GM18951 (cell line): ENCODE data around the gene ADGRF4.

Source experiments
- POLR2A ChIP-seq: IDR thresholded peaks from 4 replicates; pipeline ENCODE4 v1.6.1; 2011; ENCODE audit warnings: mild to moderate bottlenecking; ENCODE audit not compliant: insufficient read length, insufficient read depth; ENCODE audit errors: extremely low read depth
- in situ Hi-C: fragments of 300-500 bp; cut with MboI; formaldehyde crosslinking; loops from one replicate; pipeline ENCODE4 v1.12.0; 2022; ENCODE audit warnings: low sequenced_read_pairs, mixed read lengths, inconsistent platforms; ENCODE audit not compliant: unreplicated experiment

ADGRF4 gene

GRCh38 chr6:47672816-47673215, 25.6 kb upstream of the ADGRF4 start:
- in situ Hi-C loops = no loop called here
- TF ChIP-seq POLR2A = no peak

- no peak for TF ChIP-seq POLR2A
- in situ Hi-C loops = no loop called here
Measured at GRCh38 chr6:47674673-47675072, 23.7 kb upstream of the ADGRF4 start.

GRCh38 chr6:47677381-47678100, 20.8 kb upstream of the ADGRF4 start:
- TF ChIP-seq POLR2A = no peak
- in situ Hi-C loops = no loop called here

GRCh38 chr6:47678739-47679138, 19.6 kb upstream of the ADGRF4 start:
- in situ Hi-C loops = no loop called here
- no peak for TF ChIP-seq POLR2A

- TF ChIP-seq POLR2A = no peak
- in situ Hi-C loops = no loop called here
Measured at GRCh38 chr6:47679322-47679906, 19.0 kb upstream of the ADGRF4 start.

- TF ChIP-seq POLR2A = no peak
- in situ Hi-C loops = no loop called here
Measured at GRCh38 chr6:47680051-47680450, 18.3 kb upstream of the ADGRF4 start.

GRCh38 chr6:47680724-47681123, 17.7 kb upstream of the ADGRF4 start:
- in situ Hi-C loops = no loop called here
- no peak for TF ChIP-seq POLR2A

- in situ Hi-C loops = no loop called here
- TF ChIP-seq POLR2A = no peak
Measured at GRCh38 chr6:47681201-47681990, 17.0 kb upstream of the ADGRF4 start.

- no peak for TF ChIP-seq POLR2A
- in situ Hi-C loops = no loop called here
Measured at GRCh38 chr6:47686411-47686810, 12.0 kb upstream of the ADGRF4 start.

GRCh38 chr6:47687432-47687831, 10.9 kb upstream of the ADGRF4 start:
- in situ Hi-C loops = no loop called here
- TF ChIP-seq POLR2A = no peak

- in situ Hi-C loops = no loop called here
- TF ChIP-seq POLR2A = no peak
Measured at GRCh38 chr6:47690214-47690613, 8.2 kb upstream of the ADGRF4 start.

GRCh38 chr6:47690791-47691190, 7.6 kb upstream of the ADGRF4 start:
- no peak for TF ChIP-seq POLR2A
- in situ Hi-C loops = no loop called here

GRCh38 chr6:47697925-47698324, 455 bp upstream of the ADGRF4 start:
- TF ChIP-seq POLR2A = no peak
- in situ Hi-C loops = no loop called here

GRCh38 chr6:47700053-47700452, 1.7 kb downstream of the ADGRF4 start:
- in situ Hi-C loops = no loop called here
- TF ChIP-seq POLR2A = no peak
